ENCODE data around the gene CFAP61. TPM values are rescaled to one million over a fixed set of nuclear protein-coding genes. Genes with fewer than 3 reads are reported as not detected.

The CFAP61 gene
- total RNA-seq, 1 donor: not detected

DNA sequence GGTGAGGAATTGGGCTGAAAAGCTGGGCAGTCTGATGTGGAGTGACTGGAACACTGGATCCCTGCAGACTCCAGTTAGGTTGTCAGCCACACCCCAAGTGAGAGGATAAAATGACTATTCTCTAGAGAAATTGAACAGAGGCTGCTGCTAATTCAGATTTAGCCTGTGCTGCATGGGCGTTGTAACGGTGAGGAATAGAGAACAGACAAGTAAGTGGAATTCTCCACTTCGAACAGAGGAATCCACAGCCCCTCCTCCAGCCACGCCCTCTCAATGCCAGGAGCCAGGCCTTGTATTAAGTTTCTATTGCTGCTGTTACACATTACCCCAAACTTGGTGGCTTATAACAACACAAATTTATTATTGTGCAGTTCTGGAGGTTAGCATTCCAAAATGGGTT is 109.3 kb downstream of the CFAP61 start:
- no peak for DNase-seq (ENCODE audit: low read depth in 2 of 3, low spot score in 2 of 3)

DNA sequence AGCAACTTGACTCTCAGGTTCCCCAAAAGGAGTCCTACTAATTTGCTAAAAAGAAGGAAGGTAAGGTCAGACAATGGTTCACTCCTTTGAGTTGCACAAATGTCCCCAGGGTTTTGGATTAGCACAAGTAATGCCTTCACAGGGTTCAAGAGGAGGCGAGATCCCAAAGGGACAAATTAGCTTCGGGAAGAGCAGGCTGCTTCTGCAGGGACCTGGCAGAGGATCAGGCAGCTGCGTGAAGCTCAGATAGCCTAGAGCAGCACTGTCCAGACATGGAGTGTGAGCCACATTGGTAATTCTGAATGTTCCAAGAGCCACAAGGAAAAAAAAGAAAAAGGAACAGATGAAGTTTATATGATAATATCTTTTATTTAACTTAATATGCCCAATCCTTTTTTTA is 115.4 kb downstream of the CFAP61 start:
- DNase-seq (ENCODE audit: low read depth in 2 of 3, low spot score in 2 of 3): no peak

DNA sequence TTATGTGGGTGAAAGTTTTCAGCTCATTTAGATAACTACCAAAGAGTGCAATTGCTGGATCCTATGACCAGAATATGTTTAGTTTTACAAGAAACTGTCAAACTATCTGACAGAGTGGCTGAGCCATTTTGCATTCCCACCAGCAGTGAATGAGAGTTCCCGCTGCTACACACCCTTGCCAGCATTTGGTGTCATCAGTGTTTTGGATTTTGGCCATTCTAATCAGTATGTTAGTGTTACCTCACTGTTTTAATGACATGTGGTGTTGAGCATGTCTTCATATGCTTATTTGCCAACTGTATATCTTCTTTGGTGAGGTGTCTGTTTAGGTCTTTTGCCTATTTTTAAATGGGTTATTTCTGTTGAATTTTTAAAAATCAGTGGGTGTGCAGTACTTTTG is 120.9 kb downstream of the CFAP61 start:
- DNase-seq (ENCODE audit: low read depth in 2 of 3, low spot score in 2 of 3): no peak

GRCh38 chr20:20174089-20174835 is 121.9 kb downstream of the CFAP61 start:
- DNase-seq (ENCODE audit: low read depth in 2 of 3, low spot score in 2 of 3): no peak

GRCh38 chr20:20181322-20181721 is 129.0 kb downstream of the CFAP61 start:
- DNase-seq (ENCODE audit: low read depth in 2 of 3, low spot score in 2 of 3): no peak

- DNase-seq (ENCODE audit: low read depth in 2 of 3, low spot score in 2 of 3): no peak
These were observed 131.8 kb downstream of the CFAP61 start for GRCh38 chr20:20184149-20184548.

DNA sequence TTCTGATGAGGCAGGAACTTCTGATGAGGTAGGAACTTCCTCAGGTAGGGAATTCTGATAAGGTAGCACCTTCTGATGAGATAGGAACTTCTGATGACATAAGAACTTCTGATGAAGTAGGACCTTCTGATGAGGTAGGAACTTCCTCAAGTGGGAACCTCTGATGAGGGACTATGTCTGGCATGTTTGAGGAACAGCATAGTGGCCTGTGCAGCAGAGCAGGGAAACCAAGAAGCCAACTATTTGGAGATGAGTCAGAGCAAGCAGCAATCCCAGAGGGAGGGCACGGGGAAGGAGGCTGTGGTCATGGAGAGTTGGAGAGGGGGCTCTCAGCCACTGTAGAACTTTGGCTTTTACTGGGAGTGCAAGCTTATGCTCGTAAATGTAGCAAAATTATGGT is 132.4 kb downstream of the CFAP61 start:
- DNase-seq (ENCODE audit: low read depth in 2 of 3, low spot score in 2 of 3): no peak

DNA sequence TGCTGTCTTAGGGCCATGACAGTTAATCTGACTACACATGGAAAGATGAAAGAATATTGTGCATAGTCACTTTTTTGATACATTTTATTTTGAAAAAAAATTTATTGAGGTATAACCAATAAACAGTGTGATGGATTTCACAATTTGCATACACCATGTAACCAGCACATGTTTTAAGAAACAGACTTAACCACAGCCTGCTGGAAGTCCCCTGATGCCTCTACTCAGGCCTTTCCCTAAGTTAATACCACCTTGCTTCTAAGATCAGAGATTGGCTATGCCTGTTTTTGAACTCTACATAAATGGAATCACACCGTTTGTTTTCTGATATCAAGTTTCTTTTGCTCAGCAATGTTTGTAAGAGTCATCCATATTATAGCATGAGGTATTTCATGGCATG is 136.3 kb downstream of the CFAP61 start:
- no peak for DNase-seq (ENCODE audit: low read depth in 2 of 3, low spot score in 2 of 3)

DNA sequence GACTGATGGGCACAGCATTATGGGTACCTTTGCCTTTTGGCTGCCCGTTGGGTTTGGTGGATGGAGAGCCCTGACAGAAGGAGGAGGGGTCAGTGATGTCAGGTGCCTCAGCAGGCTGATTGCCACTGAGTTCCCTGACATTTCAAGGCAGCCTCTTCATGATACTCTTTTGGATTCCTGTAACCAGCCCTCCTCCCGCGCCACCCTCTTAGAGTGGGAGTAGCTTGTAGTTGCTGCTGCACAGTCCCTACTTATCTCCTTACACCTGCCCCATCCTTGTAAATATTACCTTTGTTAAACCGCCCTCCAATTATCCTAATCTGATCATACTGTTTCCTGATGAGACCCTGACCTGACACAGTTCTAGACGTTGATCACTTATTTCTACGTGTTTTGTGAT is 140.0 kb downstream of the CFAP61 start:
- no peak for DNase-seq (ENCODE audit: low read depth in 2 of 3, low spot score in 2 of 3)

DNA sequence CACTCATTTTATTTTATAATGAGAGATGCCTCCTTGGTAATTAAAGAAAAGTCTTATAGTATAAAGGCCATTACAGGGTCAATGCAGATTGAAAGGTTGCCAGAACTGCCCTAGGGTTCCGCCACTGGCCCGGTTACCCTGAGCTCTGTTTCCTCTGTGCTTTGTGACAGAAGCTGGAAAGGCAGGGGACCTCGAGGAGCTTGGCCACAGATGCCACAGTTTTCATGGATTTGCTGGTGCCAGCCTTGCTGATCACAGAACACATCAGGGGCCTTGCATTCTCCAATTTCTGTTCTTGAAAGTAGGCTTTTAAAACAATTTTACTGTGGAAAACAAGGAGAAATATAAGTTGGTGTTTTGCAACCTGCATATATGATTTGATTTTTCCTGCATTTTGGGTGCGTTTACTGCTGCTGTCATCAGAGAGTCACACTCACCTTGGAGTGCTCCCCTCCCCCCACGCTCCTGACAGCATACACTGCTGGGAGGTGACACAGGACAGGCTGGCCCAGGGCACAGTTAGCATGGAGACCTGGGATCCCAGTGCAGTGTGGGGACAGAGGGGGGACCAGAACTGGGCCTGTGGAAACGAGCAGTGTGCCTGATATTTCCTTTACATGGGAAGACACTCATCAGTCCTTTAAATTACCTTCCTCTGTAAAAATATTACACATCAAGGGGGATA is 142.8 kb downstream of the CFAP61 start:
- no peak for DNase-seq (ENCODE audit: low read depth in 2 of 3, low spot score in 2 of 3)

- no peak for DNase-seq (ENCODE audit: low read depth in 2 of 3, low spot score in 2 of 3)
These were observed 144.3 kb downstream of the CFAP61 start for GRCh38 chr20:20196610-20197009.

- no peak for DNase-seq (ENCODE audit: low read depth in 2 of 3, low spot score in 2 of 3)
These were observed 145.7 kb downstream of the CFAP61 start for GRCh38 chr20:20198011-20198410.

GRCh38 chr20:20199361-20200160 is 147.2 kb downstream of the CFAP61 start:
- DNase-seq (ENCODE audit: low read depth in 2 of 3, low spot score in 2 of 3): no peak

- DNase-seq (ENCODE audit: low read depth in 2 of 3, low spot score in 2 of 3): peak in 1 of 3 donors; percentile 47
These were observed 148.8 kb downstream of the CFAP61 start for GRCh38 chr20:20201124-20201523.

- no peak for DNase-seq (ENCODE audit: low read depth in 2 of 3, low spot score in 2 of 3)
These were observed 149.3 kb downstream of the CFAP61 start for GRCh38 chr20:20201639-20202038.

DNA sequence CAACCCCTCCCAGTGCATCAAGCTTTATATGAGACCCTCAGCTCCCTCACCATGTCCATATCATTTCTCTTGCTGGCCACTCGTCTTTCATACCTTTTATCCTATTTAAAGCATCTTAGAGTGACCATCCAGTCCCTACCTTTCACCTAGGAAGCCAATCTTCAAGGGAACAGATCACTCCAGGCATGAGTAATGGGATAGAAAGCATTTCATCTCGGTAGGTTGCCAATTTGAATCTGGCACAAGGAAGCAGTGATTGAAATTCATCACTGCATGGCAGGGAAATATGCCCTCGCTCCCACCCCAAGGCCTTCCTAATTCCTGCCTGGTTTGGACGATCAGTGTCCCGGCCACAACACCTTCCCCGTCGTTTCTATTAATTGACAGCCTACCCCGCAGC is 150.4 kb downstream of the CFAP61 start:
- no peak for DNase-seq (ENCODE audit: low read depth in 2 of 3, low spot score in 2 of 3)

- no peak for DNase-seq (ENCODE audit: low read depth in 2 of 3, low spot score in 2 of 3)
These were observed 151.5 kb downstream of the CFAP61 start for GRCh38 chr20:20203784-20204183.

DNA sequence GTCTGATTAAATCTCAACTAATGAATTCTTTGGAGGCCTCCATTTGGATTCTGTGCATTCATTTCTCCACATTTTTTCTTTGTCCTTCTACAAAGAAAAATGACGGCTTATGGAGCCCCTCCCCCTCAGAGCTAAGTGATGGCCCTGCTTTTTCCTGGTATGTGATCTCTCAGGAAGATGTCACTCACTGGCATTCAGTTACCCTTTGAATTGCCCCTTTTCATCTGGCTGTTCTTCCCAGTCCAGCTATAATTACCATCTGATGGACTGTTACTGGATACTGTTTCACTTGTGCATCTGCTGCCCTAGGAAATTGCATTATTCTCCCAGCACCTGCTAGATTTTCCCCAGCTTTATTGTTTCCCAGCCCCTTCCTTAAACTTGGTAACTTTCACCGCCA is 151.9 kb downstream of the CFAP61 start:
- DNase-seq (ENCODE audit: low read depth in 2 of 3, low spot score in 2 of 3): no peak

- DNase-seq (ENCODE audit: low read depth in 2 of 3, low spot score in 2 of 3): no peak
These were observed 153.0 kb downstream of the CFAP61 start for GRCh38 chr20:20205141-20205861.

DNA sequence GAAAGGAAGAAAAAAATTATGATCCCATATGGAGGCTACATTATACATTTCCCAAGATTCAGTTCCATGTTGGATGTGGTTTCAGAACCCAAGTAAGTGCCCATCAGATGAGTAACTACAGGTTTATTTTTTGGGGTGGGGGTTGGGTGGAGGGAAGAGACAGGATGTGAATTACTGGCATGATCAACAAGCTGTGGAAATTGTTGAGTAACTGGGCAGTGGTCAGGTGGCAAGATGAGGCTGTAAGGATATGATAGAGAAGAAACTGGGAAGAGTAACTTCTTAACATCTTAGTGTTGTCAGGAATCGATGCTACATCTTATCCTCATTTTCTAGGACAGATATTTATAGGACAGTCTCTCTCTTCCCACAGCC is 153.5 kb downstream of the CFAP61 start:
- no peak for DNase-seq (ENCODE audit: low read depth in 2 of 3, low spot score in 2 of 3)

- DNase-seq (ENCODE audit: low read depth in 2 of 3, low spot score in 2 of 3): no peak
These were observed 154.5 kb downstream of the CFAP61 start for GRCh38 chr20:20206788-20207187.

All from hematopoietic multipotent progenitor cell (in vitro differentiated cells).